Heart left ventricle (tissue), 13 donors: Measurements from ENCODE around the gene AAMP.

Experiments
- CTCF ChIP-seq, 12 donors: fragments of 200-600 bp; sonication (generic) in 4 of 12; IDR thresholded peaks; one replicate each; pipeline versions ENCODE4 v1.5.0 to v1.8.0; 2018 to 2022; ENCODE audit warnings: antibody characterized with exemption in 12 of 12, mild to moderate bottlenecking in 5 of 12
- POLR2A ChIP-seq, 2 donors: fragments of 450-650 bp; IDR thresholded peaks; one replicate each; pipeline ENCODE4 v1.6.1; 2017; ENCODE audit warnings: antibody characterized with exemption in 2 of 2, mild to moderate bottlenecking in 2 of 2, moderate library complexity in 2 of 2
- donor health status: ischemic (EF 13 %, LVEDD 7.1; RV severe dilation, severe dysfunction).
- donor health status: DM: no; HTN: yes; CAD: no.
- donor health status: DM: no; HTN: no; CAD: no.
- donor health status: ischemic (EF 25% LVEDD 6.9; RV normal size, moderate dysfunction).
- donor health status: ischemic (EF 25% LVEDD 5.7; RV mildly dilated, moderate dysfunction).
- donor health status: ischemic (EF 35%, LVEDD 5.7; RV mildly dilated, moderate dysfunction).
- donor health status: nonischemic (EF 11% LVEDD 7.7; RV severe dilation, severe dysfunction).
- donor health status: DM: yes; HTN: yes; CAD: no.
- donor health status: PGD.
- donor health status: ischemic (EF 29% LVEDD 5.4; RV normal size, mild dysfunction).
- donor health status: nonischemic (EF 23%, LVEDD 6.1; RV moderate dilation, normal function).

GRCh38 chr2:218223046-218223445, 46.9 kb downstream of the AAMP start:
- no peak for TF ChIP-seq POLR2A (IDR thresholded peaks at IDR 0.05)
- TF ChIP-seq CTCF (IDR thresholded peaks at IDR 0.05), result no peak
